HG03521 (cell line): ENCODE data around the gene RNF213.

Experiments
- ATAC-seq: cut with Tn5 transposase; IDR thresholded peaks from one replicate; pipeline ENCODE4 v1.9.1; 2021; ENCODE audit warnings: mild to moderate bottlenecking, moderate library complexity; ENCODE audit not compliant: unreplicated experiment

RNF213 gene

DNA sequence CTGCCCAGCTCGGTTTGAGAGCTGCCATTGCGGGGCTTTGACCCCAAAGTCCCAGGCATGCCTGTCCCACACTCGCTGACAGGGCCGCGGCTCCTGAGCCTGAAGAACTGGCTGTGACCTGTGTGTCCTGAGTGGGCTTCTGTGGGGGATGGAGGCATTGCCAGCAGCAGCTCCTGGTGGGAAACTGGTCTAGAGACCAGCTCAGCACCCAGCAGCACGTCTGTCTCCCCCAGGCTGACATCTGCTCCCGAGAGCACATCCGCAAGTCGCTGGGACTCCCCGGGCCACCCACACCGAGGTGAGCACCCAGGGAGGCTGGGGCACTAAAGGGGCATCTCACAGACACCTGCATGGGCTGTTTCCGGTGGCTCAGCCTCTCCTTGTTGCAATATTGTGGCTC, 167.7 kb downstream of the RNF213 start:
- ATAC-seq, result no peak

DNA sequence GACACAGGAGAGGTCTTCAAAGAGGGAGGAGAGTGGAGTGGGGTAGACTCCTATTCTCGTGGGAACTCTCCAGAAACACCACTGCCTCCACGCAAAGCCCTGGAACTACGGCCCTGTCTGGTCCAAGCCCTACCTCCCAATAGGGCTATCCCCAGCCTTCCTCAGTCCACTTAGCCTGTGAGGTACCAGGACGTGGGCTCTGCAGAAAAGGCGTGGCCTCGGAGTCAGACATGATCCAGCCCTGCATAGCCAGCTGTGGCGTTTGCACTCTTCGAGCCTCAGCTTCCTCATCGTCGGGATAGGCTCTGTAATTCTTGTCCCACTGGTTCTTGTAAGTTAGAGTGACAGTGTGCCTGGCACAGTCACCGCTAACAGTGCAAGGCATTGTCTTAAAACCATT, 168.1 kb downstream of the RNF213 start:
- no peak for ATAC-seq

DNA sequence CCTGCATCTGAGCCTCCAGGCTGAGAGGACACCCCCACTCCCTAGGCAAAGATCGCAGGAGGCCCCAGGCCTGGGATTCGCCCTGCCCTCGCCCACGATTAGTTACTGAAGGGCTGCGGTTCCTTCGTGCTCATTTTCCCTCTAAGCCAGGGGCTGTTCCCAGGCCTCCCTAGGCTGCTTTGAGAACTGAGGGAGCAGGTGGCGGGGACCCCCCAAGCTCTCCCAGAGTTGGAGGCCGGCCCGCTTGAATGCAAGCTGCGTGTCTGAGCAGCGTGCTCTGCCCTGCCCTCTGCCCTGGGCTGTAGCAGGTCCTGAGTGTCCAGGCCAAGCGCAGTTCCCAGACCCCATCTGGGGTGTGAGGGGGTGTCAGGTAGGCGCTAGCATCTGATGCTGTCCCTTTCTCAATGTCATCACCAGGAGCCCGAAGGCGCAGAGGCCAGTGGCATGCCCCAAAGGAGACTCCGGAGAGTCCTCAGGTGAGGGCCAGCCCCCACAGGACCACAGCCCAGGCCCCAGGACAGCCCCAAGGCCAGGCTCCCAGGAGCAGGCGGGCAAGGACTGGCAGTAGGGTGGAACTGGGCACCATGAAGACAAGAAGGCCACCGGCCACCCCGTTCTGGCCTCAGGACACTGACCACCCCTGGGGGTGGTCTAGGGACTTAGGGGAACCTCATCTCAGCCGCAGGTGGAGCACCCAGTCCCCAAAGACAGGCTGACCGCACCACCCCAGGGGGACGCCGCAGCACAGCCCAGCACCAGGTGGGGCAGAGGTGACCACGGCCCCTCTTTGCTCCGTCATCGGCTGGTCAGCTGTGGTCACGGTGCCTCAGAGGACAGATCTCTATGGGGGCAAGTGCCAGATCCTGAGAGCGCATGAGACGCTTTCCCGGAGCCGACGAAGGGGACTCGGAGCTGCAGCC, 169.0 kb downstream of the RNF213 start:
- ATAC-seq, result no peak

DNA sequence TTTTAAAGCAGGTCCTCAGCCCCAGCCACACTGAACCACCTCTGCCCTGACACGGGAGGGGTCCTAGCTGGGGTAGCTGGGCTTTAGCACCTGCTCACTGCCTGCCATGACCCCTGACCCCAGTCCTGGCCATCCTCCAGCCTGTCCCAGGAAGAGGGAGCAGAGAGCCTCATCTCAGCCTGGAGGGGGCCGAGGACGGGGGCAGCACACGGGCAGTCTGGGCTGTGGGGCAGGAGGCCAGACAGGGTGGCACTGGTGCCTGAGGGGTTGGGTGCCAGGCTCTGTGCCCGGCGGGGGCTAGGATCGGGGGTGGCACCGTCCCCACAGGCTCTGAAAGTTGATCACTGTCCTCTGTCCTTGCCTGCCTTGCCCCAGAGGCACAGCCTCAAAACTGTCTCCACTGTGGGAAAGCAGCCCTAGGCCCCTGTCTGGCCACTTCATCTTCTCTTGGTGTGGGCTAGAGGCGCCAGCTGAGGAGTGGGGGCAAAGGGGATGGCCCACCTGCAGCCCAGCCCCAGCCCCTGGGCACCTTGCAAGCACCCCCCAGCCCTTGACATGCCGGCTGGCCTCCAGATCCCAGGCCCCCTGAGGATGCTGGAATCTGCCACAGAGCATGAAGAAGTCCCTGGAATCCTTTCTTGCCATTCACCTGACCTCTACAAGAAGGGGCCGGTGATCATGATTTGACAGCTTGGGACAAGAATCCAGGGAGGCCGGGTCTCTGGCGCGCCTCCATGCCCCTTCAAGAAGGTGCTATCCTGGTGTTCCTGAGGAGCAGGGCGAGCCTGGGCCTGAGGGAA, 170.0 kb downstream of the RNF213 start:
- ATAC-seq, result no peak

DNA sequence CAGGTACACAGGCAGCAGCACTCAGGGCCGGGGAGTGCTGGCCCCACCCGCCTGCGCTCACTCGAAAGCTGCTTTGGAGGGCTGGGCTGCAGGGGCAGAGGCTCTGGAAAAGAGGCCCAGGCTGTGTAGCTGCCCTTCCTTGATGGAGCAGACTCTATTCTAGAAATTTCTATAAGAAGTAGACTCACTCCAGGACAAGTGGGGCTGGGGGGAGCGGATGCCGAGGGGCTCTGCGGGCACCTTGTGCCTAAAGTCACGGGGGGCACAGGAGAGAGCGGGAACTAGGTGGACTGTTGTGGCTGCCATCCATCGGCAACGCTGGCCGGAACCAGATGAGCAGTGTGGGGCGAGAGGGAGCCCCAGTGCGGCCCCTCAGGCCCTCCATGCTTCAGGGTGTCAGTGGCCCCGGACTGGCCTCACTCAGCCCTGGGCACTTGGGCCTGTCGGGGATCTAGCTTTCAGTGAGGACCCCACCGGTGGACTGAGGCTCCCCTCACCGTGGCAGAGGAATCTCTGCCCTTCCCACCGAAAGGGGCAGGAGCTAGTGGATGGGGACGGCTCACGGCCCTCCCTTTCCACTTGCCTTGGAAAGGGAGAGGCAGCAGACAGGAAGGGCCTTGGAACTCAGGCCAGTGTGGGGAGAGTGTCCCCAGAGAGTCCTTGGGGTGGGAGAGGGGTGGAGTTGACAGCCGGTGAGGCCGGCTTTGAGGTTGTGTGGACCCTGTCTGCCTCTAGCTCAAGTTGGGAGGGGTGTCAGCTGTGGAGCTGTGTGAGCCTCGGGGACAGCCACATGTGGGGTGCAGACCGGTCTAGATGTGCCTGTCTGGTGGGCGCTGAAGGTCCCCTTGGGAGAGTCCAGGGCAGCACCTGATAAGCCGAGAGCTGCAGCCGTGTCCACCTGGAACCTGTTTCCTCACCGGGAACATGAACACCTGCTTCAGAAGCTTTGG, 170.9 kb downstream of the RNF213 start:
- no peak for ATAC-seq

DNA sequence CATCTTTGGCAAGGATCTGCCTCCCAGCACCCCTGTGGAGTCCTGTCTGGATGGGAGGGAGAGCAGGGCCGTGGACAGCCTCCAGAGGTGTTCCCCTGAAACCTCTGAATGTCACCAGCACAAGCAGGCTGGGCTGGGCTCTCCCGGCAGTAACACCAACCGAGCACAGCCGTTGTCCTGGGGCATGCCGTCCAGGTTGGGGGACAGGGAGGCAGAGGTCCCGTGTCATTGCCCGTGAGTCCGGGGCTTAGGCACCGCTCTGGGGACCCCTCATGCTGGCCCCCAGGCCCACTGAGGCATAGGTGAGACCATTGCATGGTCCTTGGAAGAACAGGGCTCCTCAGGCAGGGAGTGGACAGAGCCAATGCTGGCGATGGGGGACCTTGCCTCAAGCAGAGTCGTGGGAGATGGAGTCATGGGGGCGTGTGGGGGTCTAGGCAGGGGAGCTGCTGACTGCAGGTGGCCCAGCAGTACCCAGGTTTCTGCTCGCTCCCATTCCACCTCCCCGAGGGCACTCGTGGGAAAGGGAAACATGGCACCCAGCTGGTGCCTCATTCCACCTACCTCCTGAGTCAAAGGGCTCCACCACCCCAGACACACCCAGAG, 171.8 kb downstream of the RNF213 start:
- ATAC-seq, result no peak

DNA sequence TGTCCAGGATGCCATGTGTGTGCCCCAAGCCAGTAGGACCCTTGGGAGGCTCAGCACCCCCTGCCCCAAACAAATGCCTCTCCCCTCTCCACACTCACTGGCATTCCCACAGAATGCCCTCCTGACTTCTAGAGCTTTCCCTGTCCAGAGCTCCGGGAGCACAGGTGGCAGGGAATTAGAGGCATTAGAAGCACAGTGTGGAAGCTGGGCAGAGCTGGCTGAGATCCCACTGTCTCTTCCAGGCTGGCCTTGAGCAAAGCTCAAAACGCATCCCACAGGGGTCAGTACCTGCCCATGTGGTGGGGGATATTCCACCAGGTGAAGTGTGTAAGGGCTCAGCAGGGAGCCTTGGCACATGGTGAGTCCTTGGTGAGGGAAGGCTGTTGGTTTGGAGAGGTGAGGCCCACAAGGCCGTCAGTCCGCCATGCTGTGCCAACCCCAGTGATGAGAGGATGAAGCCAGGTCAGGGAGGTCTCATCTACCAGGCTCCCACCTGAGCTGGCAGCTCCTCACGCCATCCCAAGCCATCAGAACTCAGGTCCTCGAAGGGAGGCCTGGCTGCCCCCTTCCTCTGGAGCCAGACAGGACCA, 172.4 kb downstream of the RNF213 start:
- no peak for ATAC-seq

DNA sequence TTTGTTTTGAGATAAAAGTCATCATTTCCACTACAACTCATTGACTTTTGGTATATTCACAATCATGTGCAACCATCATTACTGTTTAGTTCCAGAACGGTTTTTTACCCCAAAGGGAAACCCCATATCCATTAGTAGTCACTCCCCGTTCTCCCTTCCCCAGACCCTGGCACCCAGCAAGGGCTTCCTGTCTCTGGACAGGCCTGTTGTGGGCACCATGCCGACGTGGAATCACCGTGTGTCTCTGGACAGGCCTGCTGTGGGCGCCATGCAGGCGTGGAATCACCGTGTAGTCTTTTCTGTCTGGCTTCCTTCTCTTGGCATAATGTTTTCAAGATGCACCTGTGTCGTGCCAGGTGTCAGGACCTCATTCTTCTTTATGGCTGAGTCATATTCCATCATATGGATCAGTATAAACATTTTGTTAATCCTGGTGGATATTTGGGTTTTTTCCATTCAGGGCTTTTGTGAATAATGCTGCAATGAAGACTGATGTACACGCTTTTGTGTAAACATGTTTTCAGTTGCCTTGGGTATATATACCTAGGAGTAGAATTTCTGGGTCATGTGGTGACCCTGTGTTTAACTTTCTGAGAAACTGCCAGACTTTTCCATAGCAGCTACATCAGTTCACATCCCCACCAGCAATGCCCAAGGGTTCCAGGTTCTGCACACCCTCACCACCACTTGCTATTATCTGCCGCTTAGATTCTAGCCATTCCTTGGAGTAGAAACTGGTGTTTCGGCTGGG, 173.4 kb downstream of the RNF213 start:
- no peak for ATAC-seq

DNA sequence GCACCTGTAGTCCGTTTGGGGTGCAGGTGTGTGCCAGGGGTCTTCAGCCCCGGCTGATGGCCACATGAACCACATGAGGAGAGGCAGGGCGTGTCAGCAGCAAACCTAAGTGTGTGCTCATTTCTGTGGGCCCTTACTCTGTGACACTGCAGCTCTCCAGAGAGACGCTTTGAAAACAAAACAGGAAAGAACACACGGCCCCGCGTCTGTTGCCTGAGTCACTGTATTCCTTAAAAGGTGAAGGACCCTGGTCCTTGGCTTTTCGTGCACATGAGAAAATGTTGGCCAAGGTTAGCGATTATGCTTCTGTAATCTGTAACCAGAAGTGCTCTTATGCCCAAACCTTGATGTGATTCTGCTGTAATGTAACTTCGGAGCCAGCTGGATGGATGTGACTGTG, 176.9 kb downstream of the RNF213 start:
- ATAC-seq, result no peak

DNA sequence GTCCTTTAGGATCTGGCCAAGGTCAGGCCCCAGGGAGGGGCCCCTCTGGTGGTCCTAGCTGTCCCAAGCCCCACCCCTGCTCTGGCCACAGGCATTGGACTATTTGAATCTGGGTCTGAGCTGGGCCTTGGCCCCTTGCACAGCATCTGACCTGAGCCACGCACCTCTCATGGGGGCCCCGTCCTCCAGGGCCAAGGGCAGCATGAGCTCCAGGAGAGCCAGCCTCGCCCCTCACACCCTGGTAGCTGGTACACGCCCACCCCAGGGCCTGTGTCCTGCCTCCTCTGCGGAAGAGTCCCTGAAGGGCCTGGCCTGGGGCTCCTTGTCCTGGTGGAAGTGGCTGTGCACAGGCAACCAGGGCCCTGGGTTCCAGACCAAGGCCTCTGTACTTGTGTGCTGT, 178.2 kb downstream of the RNF213 start:
- no peak for ATAC-seq

DNA sequence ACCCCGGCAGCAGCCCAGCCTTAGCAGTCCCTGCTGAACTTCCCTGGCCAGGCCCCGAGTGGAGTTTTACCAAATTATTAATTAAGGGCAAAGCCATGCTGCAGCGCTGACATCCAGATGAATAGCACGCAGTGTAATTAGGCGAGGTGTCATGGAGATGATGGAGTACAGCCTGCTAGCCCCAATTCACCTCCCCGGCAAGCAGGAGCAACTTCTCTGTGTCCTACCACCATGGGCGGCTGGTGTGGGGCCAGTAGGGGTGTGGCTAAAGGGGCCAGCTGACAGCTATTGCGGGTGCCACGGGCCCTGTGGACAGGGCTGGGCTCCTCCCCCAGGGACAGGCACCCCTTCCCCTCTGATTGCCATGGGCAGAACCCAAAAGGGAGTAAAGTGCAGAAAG, 178.8 kb downstream of the RNF213 start:
- ATAC-seq, result no peak

DNA sequence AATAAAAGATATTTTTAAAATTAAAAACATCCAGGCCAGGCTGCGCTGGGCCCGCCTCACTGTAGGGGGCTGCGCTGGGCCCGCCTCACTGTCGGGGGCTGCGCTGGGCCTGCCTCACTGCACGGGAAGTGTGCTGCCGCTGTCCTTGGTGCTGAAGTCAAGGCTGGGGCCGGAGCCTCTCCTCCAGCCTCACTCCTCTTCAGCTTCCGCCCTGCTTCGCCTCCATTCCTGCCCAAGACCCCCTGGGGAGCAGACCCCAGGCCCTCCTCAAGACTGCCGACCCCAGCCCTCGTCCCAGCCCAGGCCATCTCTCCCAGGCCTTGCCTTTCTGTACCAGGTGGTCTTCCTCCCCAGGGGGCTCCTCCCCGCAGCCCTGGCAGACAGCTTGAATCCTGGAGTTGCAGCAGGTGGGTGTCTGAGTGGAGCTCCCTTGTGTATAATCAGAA, 180.5 kb downstream of the RNF213 start:
- no peak for ATAC-seq

DNA sequence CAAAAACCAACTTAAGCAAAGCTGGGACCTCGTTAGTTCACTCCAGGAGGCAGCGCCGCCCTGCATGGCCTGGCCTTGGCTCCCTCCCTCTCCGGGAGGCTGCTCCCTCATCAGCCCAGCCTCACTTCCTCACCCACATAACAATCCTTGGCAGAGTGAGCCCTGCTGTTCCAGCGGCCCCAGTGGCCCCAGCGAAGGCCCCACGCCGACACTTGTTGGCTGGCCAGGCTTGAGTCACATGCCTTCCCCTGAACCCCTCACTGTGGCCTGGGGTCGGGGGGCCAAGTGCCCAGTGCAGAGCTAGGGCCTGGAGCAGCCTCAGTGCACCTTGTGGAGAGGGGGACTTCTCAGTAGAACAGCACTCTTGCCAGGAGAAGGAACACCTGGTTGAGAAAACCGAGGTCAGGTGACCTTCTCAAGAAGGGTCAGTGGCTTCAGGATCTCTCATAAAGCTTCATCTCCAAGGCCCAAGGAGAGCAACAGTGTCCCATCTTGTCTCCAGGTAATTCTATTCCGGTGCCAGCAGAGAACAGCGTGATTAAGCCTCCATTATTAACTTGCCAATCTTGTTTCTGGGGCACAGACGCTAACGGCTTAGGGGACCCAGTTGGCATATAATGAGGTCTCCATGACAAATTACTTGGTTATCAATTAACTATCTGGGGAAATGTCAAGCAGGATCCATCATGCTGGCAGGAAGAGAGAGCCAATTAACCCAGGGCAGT, 181.1 kb downstream of the RNF213 start:
- no peak for ATAC-seq

DNA sequence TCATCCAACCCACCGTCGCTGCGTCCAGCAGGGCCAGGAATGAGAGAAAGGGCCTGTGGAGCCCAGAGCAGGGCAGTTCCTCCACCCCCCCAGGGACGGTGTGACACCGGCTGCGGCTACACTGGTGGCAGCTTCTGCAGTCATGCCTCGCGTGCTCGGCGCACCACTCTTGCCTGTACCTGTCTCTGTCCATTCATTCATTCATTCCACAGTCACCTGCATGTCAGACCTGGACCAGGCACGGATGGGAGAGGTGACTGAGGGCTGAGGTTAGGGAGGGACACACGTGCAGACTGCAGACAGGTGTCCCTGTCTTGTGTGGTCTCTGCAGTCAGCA, 181.6 kb downstream of the RNF213 start:
- ATAC-seq, result no peak

DNA sequence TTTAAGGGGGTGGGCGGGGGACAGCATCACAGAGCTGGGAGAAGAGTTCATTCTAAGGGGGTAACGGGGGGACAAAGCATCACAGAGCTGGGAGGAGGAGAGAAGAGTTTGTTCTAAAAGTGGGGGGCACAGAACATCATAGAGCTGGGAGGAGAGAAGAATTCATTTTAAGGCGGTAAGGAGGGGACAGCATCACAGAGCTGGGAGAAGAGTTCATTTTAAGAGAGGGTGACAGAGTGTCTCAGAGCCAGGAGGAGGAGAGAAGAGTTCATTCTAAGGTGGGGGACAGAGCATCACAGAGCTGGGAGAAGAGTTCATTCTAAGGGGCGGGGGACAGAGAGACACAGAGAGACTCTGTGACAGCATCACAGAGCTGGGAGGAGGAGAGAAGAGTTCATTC, 182.1 kb downstream of the RNF213 start:
- ATAC-seq, result no peak

DNA sequence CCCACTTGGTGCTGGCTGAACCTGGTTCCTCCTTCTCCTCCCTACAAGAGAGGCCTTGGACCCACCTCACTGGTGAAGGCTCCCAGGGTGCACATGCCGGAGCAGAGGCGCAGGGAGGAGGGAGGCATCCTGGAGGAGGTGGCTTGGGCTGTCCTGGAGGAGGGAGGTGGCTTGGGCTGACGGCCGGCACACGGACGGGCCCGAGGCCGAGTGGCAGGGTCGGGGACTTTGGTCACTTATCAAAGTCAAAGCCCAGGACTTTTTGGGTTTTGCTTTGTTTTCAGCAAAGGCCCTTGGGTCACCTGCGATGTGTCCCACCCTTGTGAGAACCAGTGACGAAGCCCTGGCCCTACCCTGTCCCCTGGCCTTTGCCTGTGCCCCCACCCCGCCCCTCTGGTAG, 182.8 kb downstream of the RNF213 start:
- no peak for ATAC-seq

DNA sequence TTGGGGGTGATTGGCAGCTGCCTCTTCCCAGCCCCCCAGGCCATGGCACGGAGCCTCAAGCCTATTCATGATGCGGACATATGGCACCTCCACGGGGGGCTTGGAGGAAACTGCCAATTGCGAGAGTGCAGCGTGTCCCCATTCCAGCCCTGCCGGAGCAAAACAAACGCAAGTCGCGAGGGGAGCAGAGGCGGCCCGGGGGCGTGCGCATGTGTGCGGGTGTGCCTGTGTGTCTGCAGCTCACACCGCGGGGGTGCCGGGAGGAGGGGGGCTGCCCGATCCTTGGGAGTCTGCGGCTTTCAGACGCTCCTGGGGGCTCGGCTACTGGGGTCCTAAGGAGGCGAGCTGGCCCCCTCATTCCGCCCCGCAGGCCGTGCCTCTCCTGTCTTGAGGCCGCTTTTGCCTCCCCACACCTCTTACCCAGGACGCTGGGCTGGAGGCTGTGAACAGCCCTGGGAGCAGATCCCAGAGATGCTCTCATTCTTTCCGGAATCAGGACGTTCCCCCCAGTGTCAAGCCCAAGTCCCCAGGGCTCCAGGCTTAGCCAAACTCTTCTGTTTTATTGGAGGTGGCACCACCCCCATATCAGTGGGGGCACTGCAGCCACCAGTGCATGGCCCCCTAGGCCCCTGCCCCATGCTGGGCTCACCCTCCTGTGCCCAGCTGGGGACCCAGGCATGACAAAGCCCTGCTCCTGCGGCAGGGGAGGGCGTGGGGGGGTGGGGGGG, 183.4 kb downstream of the RNF213 start:
- ATAC-seq, result no peak

DNA sequence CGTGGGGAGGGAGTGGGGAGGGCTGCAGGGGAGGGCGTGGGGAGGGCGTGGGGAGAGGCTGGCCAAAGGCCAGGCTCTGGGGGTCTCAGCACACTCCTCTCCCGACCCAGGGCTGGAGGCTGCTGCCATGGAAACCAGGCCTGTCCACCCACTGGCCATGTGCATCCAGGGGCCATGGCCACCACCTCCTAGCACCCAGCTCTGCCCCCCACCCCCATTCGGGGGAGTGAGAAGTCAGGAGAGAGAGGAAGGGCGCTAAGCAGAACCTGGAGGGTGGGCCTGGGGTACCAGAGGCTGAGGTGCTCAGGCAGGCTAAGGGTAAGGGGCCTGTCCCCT, 184.0 kb downstream of the RNF213 start:
- no peak for ATAC-seq
